Adipose tissue (tissue), 3 donors: Measurements from ENCODE around the gene ST6GALNAC2. TPM values are rescaled to one million over a fixed set of nuclear protein-coding genes. Genes with fewer than 3 reads are reported as not detected.
"Not testable (repeated sequence)": the region's sequence is repeated elsewhere in the genome, so short reads cannot be mapped to it uniquely, and the experiment has no call there.

Source experiments
- H3K27ac ChIP-seq: one replicate; pipeline ENCODE4 v1.5.1; 2013; ENCODE audit warnings: low read depth, low read length
- WGBS, 3 donors: extraction: QIAGEN DNeasy Blood & Tissue Kit; methylation state at CpG; one replicate each; pipeline ENCODE4 v1.1.7; 2013; 5-methylcytosine and 5-hydroxymethylcytosine counted together
- polyA plus RNA-seq, 3 donors: library from polyadenylated mRNA; stranded (reverse); fragments of 200-250 nt; gene quantifications; one replicate each; pipeline ENCODE4 v1.2.3, GENCODE V29; 2013
- donor health status: healthy with polysubstance abuse.
- donor health status: Bipolar disorder and iron deficiency.
- donor health status: healthy.

ST6GALNAC2 gene
- polyA plus RNA-seq, result 1 to 10 TPM; 2.0 to 6.4 (median 4.2) TPM

DNA sequence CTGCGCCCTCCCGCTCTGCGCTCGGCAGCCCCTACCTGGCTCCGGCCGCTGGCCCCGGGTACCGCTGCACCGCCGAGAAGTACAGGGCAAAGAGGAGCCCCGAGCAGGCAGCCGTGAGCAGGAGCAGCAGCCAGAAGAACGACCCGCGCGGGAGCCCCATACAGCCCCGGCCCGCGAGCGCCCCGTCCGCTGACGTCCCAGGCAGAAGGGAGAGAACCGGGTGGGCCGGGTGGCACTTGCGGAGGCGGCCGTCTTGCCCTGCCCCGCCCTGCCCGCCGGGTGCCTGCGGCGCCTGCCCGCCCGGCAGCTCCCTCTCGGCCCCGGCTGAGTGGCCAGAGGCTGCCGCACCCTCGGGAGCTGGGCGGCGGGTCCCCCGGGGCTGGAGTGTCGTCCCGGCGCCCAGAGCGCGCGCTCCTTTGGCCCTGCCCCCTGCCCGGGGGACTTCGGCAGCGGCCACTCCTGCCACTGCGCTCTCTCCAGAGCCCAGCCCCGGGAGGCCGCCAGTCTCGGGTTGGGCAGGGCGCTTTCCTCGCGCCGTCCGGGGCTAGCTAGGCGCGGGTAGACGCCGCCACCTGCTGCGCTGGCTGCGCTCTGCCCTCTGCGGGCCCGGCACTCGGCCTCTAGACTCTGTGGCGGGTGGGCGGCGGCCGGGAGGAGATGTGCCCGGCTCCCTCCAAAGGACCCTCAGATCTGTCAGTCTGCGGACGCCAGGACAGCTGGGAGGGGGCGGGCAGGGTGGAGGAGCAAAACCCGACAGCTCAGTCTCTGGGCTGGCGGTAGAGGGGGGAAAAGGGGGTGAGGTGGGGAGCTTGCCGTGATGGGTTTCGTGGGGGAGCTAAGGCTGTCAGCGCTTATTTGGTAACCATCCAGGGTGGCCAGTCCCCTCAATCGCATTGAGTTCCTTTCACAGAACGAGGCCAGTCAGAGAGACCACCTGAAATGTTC lies at the start of gene ST6GALNAC2:
ST6GALNAC2 (minus strand) TSS at position 212 of the 945 bp plus-strand sequence; CDS start at position 160, 52 bp downstream.
- no peak within 1 kb of the TSS for H3K27ac ChIP-seq
- WGBS, 3 donors, result 1 to 2% (median 1%) methylated on average over 62 to 83 of the region's 84 CpGs

- WGBS, 3 donors, result 90 to 94% (median 91%) methylated on average over 5 of the region's 5 CpGs
- no peak overlapping the region for H3K27ac ChIP-seq
These were observed 49.4 kb upstream of the ST6GALNAC2 start for GRCh38 chr17:76635039-76635438.

- no peak overlapping the region for H3K27ac ChIP-seq
These were observed 48.1 kb upstream of the ST6GALNAC2 start for GRCh38 chr17:76633628-76634328.

DNA sequence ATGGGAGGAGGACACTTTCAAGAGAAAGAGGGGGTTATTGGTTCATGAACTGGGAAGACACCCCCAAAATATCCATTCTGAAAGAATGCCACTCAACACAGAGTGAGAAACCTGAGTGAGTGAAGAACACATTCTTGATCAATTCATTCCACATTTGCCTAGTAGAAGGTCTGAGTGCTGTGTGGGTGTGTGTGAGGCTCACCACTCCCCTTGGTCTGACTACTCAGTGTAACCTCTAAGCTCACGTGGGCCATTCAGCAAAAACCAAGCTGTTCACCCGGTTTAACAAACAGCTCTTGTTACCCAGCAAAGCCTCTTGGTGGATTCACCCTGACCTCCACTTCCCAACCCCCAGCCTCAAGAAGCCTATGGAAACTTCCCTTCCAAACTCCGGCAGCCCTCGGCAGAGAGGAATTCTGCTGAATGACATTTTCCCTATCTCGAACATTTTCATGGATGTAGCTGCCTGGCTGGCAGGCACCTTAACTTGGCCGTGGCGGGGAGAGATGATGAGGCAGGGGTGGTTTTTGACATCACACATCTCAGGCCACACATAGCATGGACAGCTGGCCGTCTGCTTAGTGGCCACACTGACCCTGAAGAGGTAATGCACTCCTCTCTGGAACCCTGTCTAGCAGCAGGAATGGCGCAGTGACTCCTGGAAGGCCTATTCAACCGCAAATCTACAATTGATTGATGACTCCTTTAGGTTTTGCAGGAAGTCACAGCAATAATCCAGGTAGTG lies 46.3 kb upstream of the ST6GALNAC2 start:
- 67 to 79% (median 79%) methylated on average over 10 of the region's 10 CpGs for WGBS, 3 donors
- H3K27ac ChIP-seq, result no peak overlapping the region

More at GRCh38 chr17:76633628-76634328, 48.1 kb upstream of the ST6GALNAC2 start:
- 85 to 87% (median 87%) methylated on average over 14 of the region's 14 CpGs for WGBS, 3 donors

DNA sequence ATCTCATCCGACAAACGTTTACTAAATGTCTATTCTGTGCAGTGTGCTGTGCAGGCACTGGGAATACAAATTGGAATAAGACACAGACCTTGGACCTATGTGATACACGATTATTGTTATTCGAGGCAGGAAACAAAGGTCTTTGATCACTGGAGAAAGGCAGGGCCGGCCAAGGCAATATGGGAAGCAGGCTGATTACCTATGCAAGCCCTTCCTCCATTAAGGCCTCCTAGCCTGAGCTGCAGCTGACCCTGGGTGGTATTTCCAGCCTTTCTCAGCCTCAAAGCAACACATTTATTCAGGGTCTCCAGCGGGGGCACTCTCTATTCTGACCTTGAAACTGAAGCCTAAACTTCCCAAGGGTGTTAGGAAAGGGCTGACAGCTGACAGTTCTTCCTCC lies 44.5 kb upstream of the ST6GALNAC2 start:
- no peak overlapping the region for H3K27ac ChIP-seq
- 70 to 72% (median 71%) methylated on average over 6 of the region's 6 CpGs for WGBS, 3 donors

DNA sequence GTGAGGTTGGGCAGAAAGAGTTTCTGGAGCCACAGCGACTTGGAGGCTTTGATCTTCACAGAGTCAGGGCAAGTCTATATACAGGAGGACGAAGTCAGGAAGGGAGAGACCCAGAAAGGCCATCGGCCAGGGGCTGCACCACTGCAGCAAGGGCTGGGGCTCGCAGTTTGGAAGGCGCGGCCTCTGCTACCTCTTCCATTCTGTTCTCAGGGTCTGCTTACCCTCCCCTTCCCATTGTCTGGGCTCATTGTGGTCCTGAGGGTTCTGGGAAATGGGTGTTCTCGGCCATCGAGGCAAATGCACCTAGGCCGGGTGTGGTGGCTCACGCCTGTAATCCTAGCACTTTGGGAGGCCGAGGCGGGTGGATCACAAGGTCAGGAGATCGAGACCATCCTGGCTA lies 41.9 kb upstream of the ST6GALNAC2 start:
- H3K27ac ChIP-seq, result no peak overlapping the region
- WGBS, 3 donors, result 90 to 95% (median 93%) methylated on average over 11 to 13 of the region's 13 CpGs

DNA sequence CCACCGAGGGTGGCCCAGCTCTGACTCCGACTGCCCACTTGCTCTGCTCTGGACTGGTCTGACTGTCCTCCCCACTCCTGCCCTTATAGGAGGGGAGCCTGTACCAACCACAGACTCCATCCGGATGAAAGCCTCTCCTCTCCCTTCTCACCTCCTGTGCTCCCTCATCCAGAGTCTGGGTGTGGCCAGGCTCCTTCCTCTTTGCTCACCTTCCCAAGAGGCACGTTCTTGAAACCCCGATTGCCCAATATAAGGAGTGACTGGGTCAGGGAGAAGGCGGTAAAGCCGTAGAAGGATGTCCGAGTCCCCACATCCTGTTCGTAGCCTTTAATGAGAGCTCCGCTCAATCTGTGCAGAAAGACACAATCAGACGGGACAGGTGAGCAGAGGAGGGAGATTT lies 40.8 kb upstream of the ST6GALNAC2 start:
- 58 to 65% (median 64%) methylated on average over 10 to 11 of the region's 11 CpGs for WGBS, 3 donors
- H3K27ac ChIP-seq, result no peak overlapping the region

GRCh38 chr17:76625496-76625895 lies 39.8 kb upstream of the ST6GALNAC2 start:
- 77 to 97% (median 78%) methylated on average over 6 of the region's 6 CpGs for WGBS, 3 donors
- H3K27ac ChIP-seq, result no peak overlapping the region

- WGBS, 3 donors, result 25 to 27% (median 26%) methylated on average over 18 of the region's 18 CpGs
- no peak overlapping the region for H3K27ac ChIP-seq
These were observed 37.8 kb upstream of the ST6GALNAC2 start for GRCh38 chr17:76623271-76624146.

DNA sequence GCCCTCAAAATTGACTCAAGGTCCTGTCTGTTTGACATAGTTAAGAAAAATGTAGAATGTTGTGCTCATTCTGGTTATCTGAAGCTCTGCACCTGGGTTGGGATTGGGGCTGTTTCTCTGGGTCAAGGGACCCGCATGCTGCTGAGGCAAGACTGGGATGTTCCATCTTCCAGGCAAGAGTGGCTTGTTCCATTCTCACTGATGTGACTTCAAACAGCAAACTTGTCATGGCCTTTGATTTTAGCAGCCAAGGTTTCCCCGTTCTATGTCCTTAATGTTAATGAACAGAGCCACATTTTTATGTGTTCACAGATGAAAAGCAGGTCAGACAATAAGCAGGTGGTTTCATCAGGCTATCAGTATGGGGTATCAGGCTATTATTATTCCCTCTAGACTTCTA lies 32.2 kb upstream of the ST6GALNAC2 start:
- WGBS, 3 donors, result 79 to 91% (median 87%) methylated on average over 2 of the region's 2 CpGs
- H3K27ac ChIP-seq, result no peak overlapping the region

- H3K27ac ChIP-seq, result no peak overlapping the region
- 89 to 92% (median 91%) methylated on average over 19 to 28 of the region's 28 CpGs for WGBS, 3 donors
These were observed 29.4 kb upstream of the ST6GALNAC2 start for GRCh38 chr17:76614912-76615617.

DNA sequence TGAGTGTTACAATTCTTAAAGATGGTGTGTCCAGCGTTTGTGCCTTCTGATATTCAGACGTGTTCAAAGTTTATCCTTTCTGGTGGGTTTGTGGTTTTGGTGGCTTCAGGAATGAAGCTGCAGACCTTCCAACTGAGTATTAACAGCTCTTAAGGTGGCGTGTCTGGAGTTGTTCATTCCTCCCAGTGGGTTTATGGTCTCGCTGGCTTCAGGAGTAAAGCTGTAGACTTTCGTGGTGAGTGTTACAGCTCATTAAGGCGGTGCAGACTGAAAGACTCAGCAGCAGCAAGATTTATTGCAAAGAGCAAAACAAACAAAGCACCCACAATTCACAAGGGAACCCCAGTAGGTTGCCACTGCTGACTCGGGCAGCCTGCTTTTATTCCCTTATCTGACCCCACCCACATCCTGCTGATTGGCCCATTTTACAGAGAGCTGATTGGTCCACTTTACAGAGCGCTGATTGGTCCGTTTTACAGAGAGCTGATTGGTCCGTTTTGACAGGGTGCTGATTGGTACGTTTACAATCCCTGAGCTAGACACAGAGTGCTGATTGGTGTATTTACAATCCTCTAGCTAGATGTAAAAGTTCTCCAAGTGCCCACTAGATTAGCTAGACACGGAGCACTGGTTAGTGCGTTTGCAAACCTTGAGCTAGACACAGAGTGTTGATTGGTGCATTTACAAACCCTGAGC lies 28.6 kb upstream of the ST6GALNAC2 start:
- 69 to 83% (median 70%) methylated on average over 13 of the region's 13 CpGs for WGBS, 3 donors
- not testable (repeated sequence) for H3K27ac ChIP-seq

DNA sequence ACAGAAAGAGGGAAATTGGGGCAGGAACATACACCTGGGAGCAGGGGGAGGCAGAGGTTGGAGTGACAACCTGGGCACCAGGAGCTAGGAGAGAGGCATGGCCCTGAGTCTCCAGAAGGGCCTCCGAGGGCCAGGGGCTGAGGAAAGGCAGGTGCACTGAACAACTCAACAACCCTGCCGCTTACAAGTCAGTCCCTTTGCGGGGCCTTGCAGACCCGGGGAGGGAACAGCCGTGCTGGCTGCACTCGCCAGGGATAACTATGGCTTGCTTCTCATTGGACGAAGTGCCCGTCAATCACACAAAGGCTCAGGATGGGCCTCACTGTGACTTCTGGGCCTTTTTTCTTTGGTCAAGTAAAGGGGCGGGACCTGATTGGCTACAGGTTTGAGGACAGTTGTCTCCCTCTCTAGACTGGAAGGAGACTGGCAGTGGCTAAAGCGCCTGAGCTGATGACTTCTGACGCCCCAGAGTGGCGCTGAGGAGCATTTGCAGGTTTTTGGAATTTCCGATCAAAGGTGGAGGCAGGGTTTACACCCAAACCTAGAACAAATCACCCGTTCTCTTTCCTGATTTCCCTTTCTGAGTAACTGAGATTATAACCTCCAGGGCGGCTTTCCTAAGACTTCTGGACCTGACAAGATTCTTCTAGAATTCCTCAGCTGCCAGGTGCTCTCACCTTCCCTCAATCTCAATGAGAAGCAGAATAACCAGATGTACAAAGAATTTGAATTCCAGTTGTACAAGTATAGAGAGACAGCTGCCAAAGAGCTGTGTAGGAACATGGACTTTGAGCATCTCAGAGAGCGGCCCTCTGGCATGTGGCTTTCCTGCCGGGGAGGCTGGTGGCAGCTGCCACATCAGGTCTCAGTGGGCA lies 27.6 kb upstream of the ST6GALNAC2 start:
- no peak overlapping the region for H3K27ac ChIP-seq
- 73 to 85% (median 77%) methylated on average over 16 to 17 of the region's 17 CpGs for WGBS, 3 donors

DNA sequence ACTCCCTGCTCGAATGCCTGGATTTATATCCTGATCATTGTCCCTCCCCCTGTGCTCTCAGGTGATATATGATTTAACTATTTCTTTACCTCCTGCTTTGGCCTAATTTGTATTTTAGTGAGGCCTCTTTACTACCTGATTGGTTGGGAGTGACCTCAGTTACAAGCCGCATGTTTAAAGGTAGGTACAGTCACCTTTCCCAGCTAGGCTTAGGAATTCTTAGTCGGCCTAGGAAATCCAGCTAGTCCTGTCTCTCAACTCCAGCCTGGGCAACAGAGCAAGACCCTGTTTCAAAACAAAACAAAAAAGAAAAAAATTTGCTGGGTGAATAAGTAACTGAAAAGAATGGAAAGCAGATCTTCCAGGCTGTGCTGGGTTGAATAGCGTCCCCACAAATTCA lies 26.8 kb upstream of the ST6GALNAC2 start:
- WGBS, 3 donors, result 66 to 87% (median 83%) methylated on average over 4 of the region's 4 CpGs
- no peak overlapping the region for H3K27ac ChIP-seq

- no peak overlapping the region for H3K27ac ChIP-seq
- WGBS, 3 donors, result 80 to 91% (median 90%) methylated on average over 4 of the region's 4 CpGs
These were observed 26.1 kb upstream of the ST6GALNAC2 start for GRCh38 chr17:76611758-76612157.
